HCT116 (cell line): ENCODE measurements around the gene UBTD1. TPM values are rescaled to one million over a fixed set of nuclear protein-coding genes. Genes with fewer than 3 reads are reported as not detected.

Experiments
- ATAC-seq: fragments of 200-7000 bp; cut with Tn5 transposase; 2 replicates; pipeline ENCODE4 v1.9.1; 2020; ENCODE audit warnings: mild to moderate bottlenecking, moderate library complexity
- BruUV-seq: library from RNA; stranded (reverse); fragments of 400-500 nt; replicated peaks from 2 replicates; lab custom pipeline; 2021; lab: Mats Ljungman, UMichigan
- CTCF ChIA-PET: fragments of 300-600 bp; sonication (Branson Sonifier 250); formaldehyde crosslinking; loops from one replicate; lab custom pipeline; 2021; ENCODE audit warnings: antibody characterized with exemption; lab: Charles Lee
- POLR2A ChIA-PET: fragments of 300-600, 350-600 bp; sonication (Branson Sonifier 250); formaldehyde crosslinking; loops from one replicate; lab custom pipeline; 2021; ENCODE audit warnings: antibody characterized with exemption; lab: Charles Lee
- RAD21 ChIA-PET, 2 experiments: fragments of 300-600 bp; sonication (Branson Sonifier 250); formaldehyde crosslinking; loops; one replicate each; lab custom pipeline; 2023; ENCODE audit warnings: low total read pairs in 2 of 2; ENCODE audit not compliant: uncharacterized antibody in 2 of 2, unreplicated experiment in 2 of 2, low non-redundant PET in 1 of 2; lab: Charles Lee
- DNase-seq: peaks from one replicate; pipeline ENCODE4 v3.0.0-alpha.2; 2010; ENCODE audit warnings: low read depth, low spot score
- H2AFZ ChIP-seq: fragments of 200-600 bp; shearing (Covaris generic), sonication (generic); 2 replicates; pipeline ENCODE4 v1.6.1; 2017; ENCODE audit warnings: low read depth, mixed run types, mixed read lengths, antibody characterized with exemption, low read length; ENCODE audit not compliant: poor library complexity, severe bottlenecking
- H3K27ac ChIP-seq: 2 replicates; pipeline ENCODE4 v1.5.1; 2012; ENCODE audit warnings: low read depth, low read length
- H3K27me3 ChIP-seq: fragments of 200-600 bp; sonication (generic); 2 replicates; pipeline ENCODE4 v1.6.1; 2016; ENCODE audit warnings: mixed run types, low read length, mixed read lengths; ENCODE audit not compliant: insufficient read depth
- H3K36me3 ChIP-seq, 2 experiments: fragments of 200-500 bp in 1 of 2; fragments of 200-600 bp in 1 of 2; sonication (Bioruptor generic) in 1 of 2; sonication (generic) in 1 of 2; 2 replicates each; pipeline versions ENCODE4 v1.5.1 to v1.6.1; 2014 to 2016; ENCODE audit warnings: low read length in 2 of 2, inconsistent platforms in 1 of 2, mixed read lengths in 1 of 2, mixed run types in 1 of 2; ENCODE audit not compliant: insufficient read depth in 2 of 2, control insufficient read depth in 1 of 2
- H3K4me1 ChIP-seq, 2 experiments: fragments of 200-600 bp in 1 of 2; sonication (generic) in 1 of 2; 2 replicates each; pipeline versions ENCODE4 v1.5.1 to v1.6.1; 2012 to 2017; ENCODE audit warnings: low read length in 2 of 2, inconsistent platforms in 1 of 2, mild to moderate bottlenecking in 1 of 2, mixed read lengths in 1 of 2, mixed run types in 1 of 2, moderate library complexity in 1 of 2; ENCODE audit not compliant: insufficient read depth in 2 of 2, control insufficient read depth in 1 of 2
- H3K4me2 ChIP-seq: fragments of 200-600 bp; sonication (generic); 2 replicates; pipeline ENCODE4 v1.6.1; 2017; ENCODE audit warnings: mixed run types, low read length, mixed read lengths
- H3K4me3 ChIP-seq, 2 experiments: fragments of 200-600 bp in 1 of 2; sonication (generic) in 1 of 2; replicated peaks in 1 of 2; 2 replicates each; pipeline ENCODE4 v1.5.1; 2011 to 2016; ENCODE audit warnings: low read length in 2 of 2, control low read depth in 1 of 2, low read depth in 1 of 2, mild to moderate bottlenecking in 1 of 2, mixed read lengths in 1 of 2, mixed run types in 1 of 2
- H3K79me2 ChIP-seq: fragments of 200-600 bp; sonication (generic); 2 replicates; pipeline ENCODE4 v1.6.1; 2017; ENCODE audit warnings: mild to moderate bottlenecking, mixed run types, low read length, moderate library complexity, mixed read lengths; ENCODE audit not compliant: insufficient read depth
- H3K9ac ChIP-seq: fragments of 200-600 bp; sonication (generic); 2 replicates; pipeline ENCODE4 v1.6.1; 2016; ENCODE audit warnings: low read length, mixed read lengths
- H3K9me2 ChIP-seq: fragments of 200-600 bp; sonication (generic), shearing (Covaris generic); 2 replicates; pipeline ENCODE4 v1.6.1; 2017; ENCODE audit warnings: mixed run types, mild to moderate bottlenecking, moderate library complexity; ENCODE audit not compliant: insufficient read depth
- H3K9me3 ChIP-seq, 2 experiments: fragments of 200-500 bp in 1 of 2; fragments of 200-600 bp in 1 of 2; sonication (Bioruptor generic) in 1 of 2; sonication (generic) in 1 of 2; 2 replicates each; pipeline ENCODE4 v1.6.1; 2014 to 2017; ENCODE audit warnings: low read length in 2 of 2, mixed read lengths in 2 of 2, inconsistent platforms in 1 of 2, low read depth in 1 of 2, mild to moderate bottlenecking in 1 of 2, mixed run types in 1 of 2, moderate library complexity in 1 of 2; ENCODE audit not compliant: control insufficient read depth in 1 of 2, insufficient read depth in 1 of 2
- H4K20me1 ChIP-seq: fragments of 200-600 bp; sonication (generic), shearing (Covaris generic); 2 replicates; pipeline ENCODE4 v1.6.1; 2017; ENCODE audit warnings: mixed run types, mild to moderate bottlenecking, moderate library complexity; ENCODE audit not compliant: insufficient read depth
- CBX3 ChIP-seq: IDR thresholded peaks from 2 replicates; pipeline ENCODE4 v1.6.1; 2012; ENCODE audit warnings: low read depth
- CEBPB ChIP-seq: IDR thresholded peaks from 2 replicates; pipeline ENCODE4 v1.6.1; 2012; ENCODE audit warnings: low read depth
- CTCF ChIP-seq, 3 experiments: fragments of 200-600 bp in 1 of 3; sonication (generic) in 1 of 3; IDR thresholded peaks in 2 of 3; conservative IDR thresholded peaks in 1 of 3; 2 replicates each; pipeline ENCODE4 v1.5.1; 2012 to 2017; ENCODE audit warnings: low read depth in 2 of 3, low read length in 2 of 3, antibody characterized with exemption in 1 of 3, borderline replicate concordance in 1 of 3, control low read depth in 1 of 3, mild to moderate bottlenecking in 1 of 3, mixed read lengths in 1 of 3, mixed run types in 1 of 3, moderate library complexity in 1 of 3; ENCODE audit not compliant: insufficient read depth in 1 of 3
- ELF1 ChIP-seq: IDR thresholded peaks from 2 replicates; pipeline ENCODE4 v1.6.1; 2012; ENCODE audit warnings: low read depth, borderline replicate concordance
- EZH2phosphoT487 ChIP-seq: fragments of 200-600 bp; IDR thresholded peaks from 2 replicates; pipeline ENCODE4 v1.6.1; 2018; ENCODE audit warnings: antibody characterized with exemption, borderline replicate concordance
- FOSL1 ChIP-seq: IDR thresholded peaks from 2 replicates; pipeline ENCODE4 v1.6.1; 2012; ENCODE audit warnings: low read depth
- RAD21 ChIP-seq: IDR thresholded peaks from 2 replicates; pipeline ENCODE4 v1.6.1; 2012; ENCODE audit warnings: low read depth, mild to moderate bottlenecking
- REST ChIP-seq: IDR thresholded peaks from 2 replicates; pipeline ENCODE4 v1.6.1; 2012; ENCODE audit warnings: low read depth
- SIN3A ChIP-seq: IDR thresholded peaks from 2 replicates; pipeline ENCODE4 v1.6.1; 2012; ENCODE audit warnings: low read depth
- SP1 ChIP-seq: IDR thresholded peaks from 2 replicates; pipeline ENCODE4 v1.6.1; 2012; ENCODE audit warnings: low read depth
- YY1 ChIP-seq: IDR thresholded peaks from 2 replicates; pipeline ENCODE4 v1.6.1; 2011; ENCODE audit warnings: low read length, low read depth, moderate library complexity, mild to moderate bottlenecking; ENCODE audit not compliant: insufficient replicate concordance; ENCODE audit errors: extremely low read depth
- ZBTB33 ChIP-seq: IDR thresholded peaks from 2 replicates; pipeline ENCODE4 v1.6.1; 2011; ENCODE audit warnings: mild to moderate bottlenecking, low read length, moderate library complexity; ENCODE audit not compliant: insufficient replicate concordance; ENCODE audit errors: extremely low read depth
- ZFX ChIP-seq: fragments of 450-650 bp; IDR thresholded peaks from 2 replicates; pipeline ENCODE4 v1.6.1; 2017
- intact Hi-C: fragments of 100-400 bp; cut with micrococcal nuclease; formaldehyde crosslinking; loops from 2 replicates; pipeline ENCODE4 v1.10.0; 2022
- total RNA-seq: library from RNA; stranded (reverse); gene quantifications from one replicate; pipeline ENCODE4 v1.2.1, GENCODE V29; 2021; ENCODE audit not compliant: unreplicated experiment

Gene UBTD1
- total RNA-seq, 1 experiment from 2014 or later = 12.8 TPM

GRCh38 chr10:97511711-97512440, 13.2 kb downstream of the UBTD1 start:
- no peak overlapping the region for H3K4me3 ChIP-seq
- POLR2A ChIA-PET = interaction anchor here (1.0 kb wide), 1 partner anchor 13 kb away, joined by 4 read pairs; the partner anchor contains the start of gene UBTD1
- no peak for TF ChIP-seq ELF1
- no peak for TF ChIP-seq FOSL1
- no peak for TF ChIP-seq ZBTB33
- no peak for TF ChIP-seq EZH2phosphoT487
- no peak for TF ChIP-seq ZFX
- TF ChIP-seq REST = no peak
- no peak for TF ChIP-seq CTCF (IDR thresholded peaks at IDR 0.05 in 2 of 3, conservative IDR thresholded peaks at IDR 0.05 in 1 of 3; ENCODE audit: borderline replicate concordance in 1 of 3, insufficient read depth in 1 of 3, low read depth in 2 of 3, low read length in 2 of 3)
- TF ChIP-seq SP1 = no peak
- TF ChIP-seq CEBPB = no peak
- no peak for TF ChIP-seq YY1
- no peak for TF ChIP-seq RAD21
- no peak for TF ChIP-seq CBX3
- TF ChIP-seq SIN3A = no peak
- TF ChIP-seq, all 23 proteins: peak for 0
- H3K9ac ChIP-seq = no peak overlapping the region
- no peaks in the 10 kb centered on the region for H3K27me3 ChIP-seq
- H2AFZ ChIP-seq = no peak overlapping the region
- no peaks in the 10 kb centered on the region for H3K36me3 ChIP-seq
- H3K4me2 ChIP-seq = no peak overlapping the region
- no peak overlapping the region for H3K27ac ChIP-seq
- H4K20me1 ChIP-seq = no peaks in the 10 kb centered on the region
- intact Hi-C loops = no loop called here
- no peaks in the 10 kb centered on the region for H3K9me3 ChIP-seq
- BruUV-seq = no TSS peak
- ChIA-PET CTCF (no interaction called here), RAD21 (no interaction called here)
- no peaks in the 10 kb centered on the region; the same call in 1 of the 2 replicates for H3K79me2 ChIP-seq
- DNase-seq = no peak
- no peaks in the 10 kb centered on the region for H3K4me1 ChIP-seq
- no peak for ATAC-seq
- H3K9me2 ChIP-seq = no peaks in the 10 kb centered on the region
